Liver (tissue), 9 donors: ENCODE measurements around the gene HIPK2. TPM values are rescaled to one million over a fixed set of nuclear protein-coding genes. Genes with fewer than 3 reads are reported as not detected.

Source experiments
- DNase-seq: peaks from one replicate; pipeline ENCODE4 v3.0.0-alpha.2; 2017; ENCODE audit warnings: low spot score
- H3K27ac ChIP-seq, 2 donors: one replicate each; pipeline ENCODE4 v1.7.0; 2013; ENCODE audit warnings: inconsistent platforms in 2 of 2, low read length in 2 of 2, control low read depth in 1 of 2, low read depth in 1 of 2, mild to moderate bottlenecking in 1 of 2
- H3K27me3 ChIP-seq, 4 donors: one replicate each; pipeline versions ENCODE4 v1.6.1 to v1.7.0; 2013; ENCODE audit warnings: low read length in 3 of 4, inconsistent platforms in 1 of 4, mild to moderate bottlenecking in 1 of 4, moderate library complexity in 1 of 4; ENCODE audit not compliant: control insufficient read depth in 4 of 4, insufficient read depth in 4 of 4
- H3K36me3 ChIP-seq, 4 donors: one replicate each; pipeline versions ENCODE4 v1.6.1 to v1.7.0; 2013; ENCODE audit warnings: low read length in 3 of 4, mild to moderate bottlenecking in 3 of 4, low read depth in 1 of 4, moderate library complexity in 1 of 4; ENCODE audit not compliant: control insufficient read depth in 4 of 4, insufficient read depth in 3 of 4
- H3K4me1 ChIP-seq, 4 donors: one replicate each; pipeline versions ENCODE4 v1.6.1 to v1.7.0; 2013; ENCODE audit warnings: low read length in 3 of 4, mild to moderate bottlenecking in 3 of 4, moderate library complexity in 1 of 4; ENCODE audit not compliant: control insufficient read depth in 4 of 4, insufficient read depth in 4 of 4
- H3K4me3 ChIP-seq, 3 donors: one replicate each; pipeline versions ENCODE4 v1.6.1 to v1.7.0; 2013; ENCODE audit warnings: low read length in 3 of 3, control low read depth in 1 of 3, low read depth in 1 of 3, mild to moderate bottlenecking in 1 of 3
- H3K9ac ChIP-seq, 2 donors: one replicate each; pipeline ENCODE4 v1.7.0; 2013; ENCODE audit warnings: low read length in 2 of 2, mild to moderate bottlenecking in 2 of 2, moderate library complexity in 2 of 2, control low read depth in 1 of 2, low read depth in 1 of 2
- H3K9me3 ChIP-seq, 4 donors: one replicate each; pipeline versions ENCODE4 v1.6.1 to v1.7.0; 2013; ENCODE audit warnings: low read length in 3 of 4; ENCODE audit not compliant: control insufficient read depth in 4 of 4
- EGR1 ChIP-seq, 2 donors: IDR thresholded peaks; 2 replicates each; pipeline ENCODE4 v1.6.1; 2016 to 2018; ENCODE audit warnings: antibody characterized with exemption in 2 of 2, low read depth in 2 of 2
- FOXA1 ChIP-seq: IDR thresholded peaks from 2 replicates; pipeline ENCODE4 v1.6.1; 2016; ENCODE audit warnings: antibody characterized with exemption
- FOXA2 ChIP-seq: IDR thresholded peaks from 2 replicates; pipeline ENCODE4 v1.6.1; 2016; ENCODE audit warnings: antibody characterized with exemption
- GABPA ChIP-seq, 2 donors: IDR thresholded peaks in 1 of 2; conservative IDR thresholded peaks in 1 of 2; 2 replicates each; pipeline ENCODE4 v1.6.1; 2016; ENCODE audit warnings: antibody characterized with exemption in 2 of 2, mild to moderate bottlenecking in 1 of 2, moderate library complexity in 1 of 2
- HNF4A ChIP-seq, 2 donors: conservative IDR thresholded peaks; 2 replicates each; pipeline ENCODE4 v1.6.1; 2016; ENCODE audit warnings: antibody characterized with exemption in 2 of 2, mild to moderate bottlenecking in 2 of 2
- HNF4G ChIP-seq: IDR thresholded peaks from 2 replicates; pipeline ENCODE4 v1.6.1; 2016; ENCODE audit warnings: antibody characterized with exemption
- JUND ChIP-seq, 2 donors: IDR thresholded peaks; 2 replicates each; pipeline ENCODE4 v1.6.1; 2016; ENCODE audit warnings: antibody characterized with exemption in 2 of 2
- NR2F2 ChIP-seq: IDR thresholded peaks from 2 replicates; pipeline ENCODE4 v1.6.1; 2016; ENCODE audit warnings: antibody characterized with exemption
- RAD21 ChIP-seq, 2 donors: IDR thresholded peaks; 2 replicates each; pipeline ENCODE4 v1.6.1; 2016; ENCODE audit warnings: antibody characterized with exemption in 2 of 2, mild to moderate bottlenecking in 2 of 2
- RXRA ChIP-seq, 2 donors: IDR thresholded peaks; 2 replicates each; pipeline ENCODE4 v1.6.1; 2017 to 2018; ENCODE audit warnings: antibody characterized with exemption in 2 of 2, mild to moderate bottlenecking in 1 of 2
- SP1 ChIP-seq: IDR thresholded peaks from 2 replicates; pipeline ENCODE4 v1.6.1; 2018; ENCODE audit warnings: antibody characterized with exemption, mild to moderate bottlenecking
- TAF1 ChIP-seq: conservative IDR thresholded peaks from 2 replicates; pipeline ENCODE4 v1.6.1; 2016; ENCODE audit warnings: antibody characterized with exemption, mild to moderate bottlenecking
- YY1 ChIP-seq: IDR thresholded peaks from 2 replicates; pipeline ENCODE4 v1.6.1; 2016; ENCODE audit warnings: antibody characterized with exemption, mild to moderate bottlenecking
- WGBS: extraction: QIAGEN DNeasy Blood & Tissue Kit; methylation state at CpG from one replicate; pipeline ENCODE4 v1.1.7; 2013; 5-methylcytosine and 5-hydroxymethylcytosine counted together
- polyA plus RNA-seq, 2 donors: library from polyadenylated mRNA; stranded (reverse) in 1 of 2; unstranded in 1 of 2; fragments of 200-250 nt in 1 of 2; fragments of >200 nt in 1 of 2; fragmentation: Nextera tagmentation in 1 of 2; extraction: Ambion mirVana in 1 of 2; gene quantifications; one replicate each; pipeline versions ENCODE4 v1.2.1 to v1.2.3, GENCODE V29; 2013 to 2015
- total RNA-seq, 2 donors: library from RNA; depleted of rRNA; stranded (reverse); fragments of >200 nt; gene quantifications; one replicate each; pipeline ENCODE4 v1.2.3, GENCODE V29; 2014
- TF ChIP-seq, protein P1 (sequence below): fragments of 150-350 bp; IDR thresholded peaks from 2 replicates; pipeline ENCODE4 v1.5.1; 2017; ENCODE audit warnings: improper control_type of control experiment, low read depth, low read length; ENCODE audit not compliant: missing input control
- TF ChIP-seq, protein P2 (sequence below): IDR thresholded peaks from 2 replicates; pipeline ENCODE4 v1.6.1; 2016; ENCODE audit warnings: antibody characterized with exemption
- TF ChIP-seq, protein P3 (sequence below): IDR thresholded peaks from 2 replicates; pipeline ENCODE4 v1.6.1; 2016; ENCODE audit warnings: antibody characterized with exemption
- TF ChIP-seq, protein P4 (sequence below): IDR thresholded peaks from 2 replicates; pipeline ENCODE4 v1.6.1; 2016; ENCODE audit warnings: antibody characterized with exemption
- TF ChIP-seq, protein P5 (sequence below): IDR thresholded peaks from 2 replicates; pipeline ENCODE4 v1.6.1; 2016; ENCODE audit warnings: antibody characterized with exemption, mild to moderate bottlenecking
- donor health status: healthy.
- donor health status: healthy.
- donor health status: healthy.
- donor health status: healthy.
- donor health status: healthy.

The HIPK2 gene
- total and polyA plus RNA-seq, 4 donors, result 13.1 to 48.8 (median 16.6) TPM

DNA sequence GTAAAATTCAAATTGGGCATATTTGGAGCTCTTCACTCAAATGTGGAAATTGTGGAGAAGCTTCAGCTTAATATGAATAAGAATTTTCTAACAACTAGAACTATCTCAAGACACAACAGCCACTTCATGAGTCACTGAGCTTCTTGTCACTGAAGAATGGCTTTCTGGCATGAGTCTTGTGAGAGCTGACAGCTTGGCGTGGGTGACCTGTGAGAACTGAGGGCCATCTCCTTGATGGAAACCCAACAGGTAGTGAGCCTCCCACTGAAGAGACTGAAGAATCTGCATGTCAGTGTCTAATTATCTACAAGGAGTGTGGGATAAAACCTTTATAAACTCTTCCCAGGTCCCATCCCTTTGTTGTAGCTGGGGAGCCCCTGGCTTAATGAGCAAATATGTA, 188.3 kb downstream of the HIPK2 start:
- H3K36me3 ChIP-seq, result peaks cover 10 to 78% (median 59%) of the 10 kb centered on the region in 4 donors

More for the DNA sequence above, 188.3 kb downstream of the HIPK2 start:
- H3K4me3 ChIP-seq, result no peak overlapping the region
- H3K9ac ChIP-seq, result no peak overlapping the region
- no peaks in the 10 kb centered on the region for H3K27me3 ChIP-seq
- 100% methylated on average over 1 of the region's 1 CpG for WGBS
- H3K27ac ChIP-seq, result no peak overlapping the region
- H3K9me3 ChIP-seq, result no peaks in the 10 kb centered on the region
- H3K4me1 ChIP-seq, result no peaks in the 10 kb centered on the region
- no peak for TF ChIP-seq HNF4G
- TF ChIP-seq, protein P1, sequence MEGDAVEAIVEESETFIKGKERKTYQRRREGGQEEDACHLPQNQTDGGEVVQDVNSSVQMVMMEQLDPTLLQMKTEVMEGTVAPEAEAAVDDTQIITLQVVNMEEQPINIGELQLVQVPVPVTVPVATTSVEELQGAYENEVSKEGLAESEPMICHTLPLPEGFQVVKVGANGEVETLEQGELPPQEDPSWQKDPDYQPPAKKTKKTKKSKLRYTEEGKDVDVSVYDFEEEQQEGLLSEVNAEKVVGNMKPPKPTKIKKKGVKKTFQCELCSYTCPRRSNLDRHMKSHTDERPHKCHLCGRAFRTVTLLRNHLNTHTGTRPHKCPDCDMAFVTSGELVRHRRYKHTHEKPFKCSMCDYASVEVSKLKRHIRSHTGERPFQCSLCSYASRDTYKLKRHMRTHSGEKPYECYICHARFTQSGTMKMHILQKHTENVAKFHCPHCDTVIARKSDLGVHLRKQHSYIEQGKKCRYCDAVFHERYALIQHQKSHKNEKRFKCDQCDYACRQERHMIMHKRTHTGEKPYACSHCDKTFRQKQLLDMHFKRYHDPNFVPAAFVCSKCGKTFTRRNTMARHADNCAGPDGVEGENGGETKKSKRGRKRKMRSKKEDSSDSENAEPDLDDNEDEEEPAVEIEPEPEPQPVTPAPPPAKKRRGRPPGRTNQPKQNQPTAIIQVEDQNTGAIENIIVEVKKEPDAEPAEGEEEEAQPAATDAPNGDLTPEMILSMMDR, result no peak
- no peak for TF ChIP-seq NR2F2
- TF ChIP-seq SP1, result no peak
- TF ChIP-seq, protein P2, sequence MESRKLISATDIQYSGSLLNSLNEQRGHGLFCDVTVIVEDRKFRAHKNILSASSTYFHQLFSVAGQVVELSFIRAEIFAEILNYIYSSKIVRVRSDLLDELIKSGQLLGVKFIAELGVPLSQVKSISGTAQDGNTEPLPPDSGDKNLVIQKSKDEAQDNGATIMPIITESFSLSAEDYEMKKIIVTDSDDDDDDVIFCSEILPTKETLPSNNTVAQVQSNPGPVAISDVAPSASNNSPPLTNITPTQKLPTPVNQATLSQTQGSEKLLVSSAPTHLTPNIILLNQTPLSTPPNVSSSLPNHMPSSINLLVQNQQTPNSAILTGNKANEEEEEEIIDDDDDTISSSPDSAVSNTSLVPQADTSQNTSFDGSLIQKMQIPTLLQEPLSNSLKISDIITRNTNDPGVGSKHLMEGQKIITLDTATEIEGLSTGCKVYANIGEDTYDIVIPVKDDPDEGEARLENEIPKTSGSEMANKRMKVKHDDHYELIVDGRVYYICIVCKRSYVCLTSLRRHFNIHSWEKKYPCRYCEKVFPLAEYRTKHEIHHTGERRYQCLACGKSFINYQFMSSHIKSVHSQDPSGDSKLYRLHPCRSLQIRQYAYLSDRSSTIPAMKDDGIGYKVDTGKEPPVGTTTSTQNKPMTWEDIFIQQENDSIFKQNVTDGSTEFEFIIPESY, result no peak
- no peak for TF ChIP-seq FOXA1
- TF ChIP-seq, protein P3, sequence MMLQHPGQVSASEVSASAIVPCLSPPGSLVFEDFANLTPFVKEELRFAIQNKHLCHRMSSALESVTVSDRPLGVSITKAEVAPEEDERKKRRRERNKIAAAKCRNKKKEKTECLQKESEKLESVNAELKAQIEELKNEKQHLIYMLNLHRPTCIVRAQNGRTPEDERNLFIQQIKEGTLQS, result no peak
- TF ChIP-seq, protein P4, sequence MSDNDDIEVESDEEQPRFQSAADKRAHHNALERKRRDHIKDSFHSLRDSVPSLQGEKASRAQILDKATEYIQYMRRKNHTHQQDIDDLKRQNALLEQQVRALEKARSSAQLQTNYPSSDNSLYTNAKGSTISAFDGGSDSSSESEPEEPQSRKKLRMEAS, result no peak
- no peak for TF ChIP-seq EGR1 (IDR thresholded peaks at IDR 0.05; ENCODE audit: low read depth in 2 of 2)
- no peak for TF ChIP-seq JUND (IDR thresholded peaks at IDR 0.05)
- TF ChIP-seq FOXA2, result no peak
- no peak for TF ChIP-seq YY1
- no peak for TF ChIP-seq TAF1
- TF ChIP-seq, protein P5, sequence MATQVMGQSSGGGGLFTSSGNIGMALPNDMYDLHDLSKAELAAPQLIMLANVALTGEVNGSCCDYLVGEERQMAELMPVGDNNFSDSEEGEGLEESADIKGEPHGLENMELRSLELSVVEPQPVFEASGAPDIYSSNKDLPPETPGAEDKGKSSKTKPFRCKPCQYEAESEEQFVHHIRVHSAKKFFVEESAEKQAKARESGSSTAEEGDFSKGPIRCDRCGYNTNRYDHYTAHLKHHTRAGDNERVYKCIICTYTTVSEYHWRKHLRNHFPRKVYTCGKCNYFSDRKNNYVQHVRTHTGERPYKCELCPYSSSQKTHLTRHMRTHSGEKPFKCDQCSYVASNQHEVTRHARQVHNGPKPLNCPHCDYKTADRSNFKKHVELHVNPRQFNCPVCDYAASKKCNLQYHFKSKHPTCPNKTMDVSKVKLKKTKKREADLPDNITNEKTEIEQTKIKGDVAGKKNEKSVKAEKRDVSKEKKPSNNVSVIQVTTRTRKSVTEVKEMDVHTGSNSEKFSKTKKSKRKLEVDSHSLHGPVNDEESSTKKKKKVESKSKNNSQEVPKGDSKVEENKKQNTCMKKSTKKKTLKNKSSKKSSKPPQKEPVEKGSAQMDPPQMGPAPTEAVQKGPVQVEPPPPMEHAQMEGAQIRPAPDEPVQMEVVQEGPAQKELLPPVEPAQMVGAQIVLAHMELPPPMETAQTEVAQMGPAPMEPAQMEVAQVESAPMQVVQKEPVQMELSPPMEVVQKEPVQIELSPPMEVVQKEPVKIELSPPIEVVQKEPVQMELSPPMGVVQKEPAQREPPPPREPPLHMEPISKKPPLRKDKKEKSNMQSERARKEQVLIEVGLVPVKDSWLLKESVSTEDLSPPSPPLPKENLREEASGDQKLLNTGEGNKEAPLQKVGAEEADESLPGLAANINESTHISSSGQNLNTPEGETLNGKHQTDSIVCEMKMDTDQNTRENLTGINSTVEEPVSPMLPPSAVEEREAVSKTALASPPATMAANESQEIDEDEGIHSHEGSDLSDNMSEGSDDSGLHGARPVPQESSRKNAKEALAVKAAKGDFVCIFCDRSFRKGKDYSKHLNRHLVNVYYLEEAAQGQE, result no peak
- TF ChIP-seq GABPA (IDR thresholded peaks at IDR 0.05 in 1 of 2, conservative IDR thresholded peaks at IDR 0.05 in 1 of 2), result no peak
- TF ChIP-seq HNF4A (conservative IDR thresholded peaks at IDR 0.05), result no peak
- TF ChIP-seq RAD21 (IDR thresholded peaks at IDR 0.05), result no peak
- TF ChIP-seq RXRA (IDR thresholded peaks at IDR 0.05), result no peak
- no peak for DNase-seq
